GM12872 (cell line): ENCODE data around the gene FRAS1.

Experiments
- CTCF ChIP-seq: IDR thresholded peaks from 3 replicates; pipeline ENCODE4 v1.5.1; 2011; ENCODE audit warnings: low read depth, mild to moderate bottlenecking, low read length, moderate library complexity; ENCODE audit not compliant: insufficient read depth

The FRAS1 gene

DNA sequence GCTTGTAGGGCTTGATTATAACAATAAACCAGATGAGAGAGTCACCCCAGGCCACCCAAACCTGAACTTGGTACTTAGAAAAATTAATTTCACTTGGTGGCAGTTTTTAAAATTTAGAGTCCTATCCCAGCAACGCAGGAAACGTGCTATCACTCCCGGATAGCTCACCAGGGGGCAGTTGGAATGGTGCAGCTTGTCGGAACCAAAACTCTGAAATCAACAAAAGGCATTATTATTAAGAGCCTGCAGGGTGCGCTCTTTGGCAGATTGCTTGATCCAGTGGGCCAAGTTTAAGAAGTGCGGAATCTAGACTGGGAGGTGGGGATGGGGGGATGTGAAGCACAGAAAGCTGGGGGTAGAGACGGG, 2.4 kb downstream of the FRAS1 start:
- peak; percentile 45 for TF ChIP-seq CTCF

- no peak for TF ChIP-seq CTCF
Measured at GRCh38 chr4:78059938-78060337, 2.8 kb downstream of the FRAS1 start.

DNA sequence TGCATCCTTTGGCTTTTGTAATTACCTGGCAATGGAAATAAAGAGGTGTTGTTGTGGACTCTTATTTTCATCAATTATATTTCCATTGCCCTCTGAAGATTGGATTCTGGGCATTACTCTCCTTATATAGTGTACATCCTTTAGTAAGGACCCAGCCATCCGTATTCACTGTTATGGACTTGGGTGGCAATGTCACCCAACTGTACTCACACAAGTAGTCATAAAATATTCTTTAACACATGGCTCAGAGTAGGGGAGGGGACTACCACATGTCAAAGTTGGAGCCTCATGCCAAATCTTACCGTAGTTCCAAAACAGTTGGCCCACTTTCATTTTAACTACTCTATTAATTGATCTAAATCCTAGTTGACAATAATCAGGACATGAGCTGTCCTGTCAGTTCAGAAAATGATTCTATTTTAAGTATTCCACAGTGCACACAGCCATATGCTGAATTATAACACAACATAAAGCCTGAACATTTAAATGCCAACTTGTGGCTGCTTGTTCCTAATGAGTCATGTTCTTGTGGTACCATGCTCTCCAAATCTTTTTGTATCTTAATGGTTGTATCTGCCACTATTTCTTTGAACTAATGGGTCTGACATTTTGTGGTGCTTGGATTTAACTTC, 4.9 kb downstream of the FRAS1 start:
- TF ChIP-seq CTCF: no peak

GRCh38 chr4:78065508-78066192, 8.5 kb downstream of the FRAS1 start:
- TF ChIP-seq CTCF: no peak

GRCh38 chr4:78068481-78068880, 11.4 kb downstream of the FRAS1 start:
- no peak for TF ChIP-seq CTCF

GRCh38 chr4:78069319-78069718, 12.2 kb downstream of the FRAS1 start:
- no peak for TF ChIP-seq CTCF

GRCh38 chr4:78069859-78070258, 12.7 kb downstream of the FRAS1 start:
- no peak for TF ChIP-seq CTCF
